Left hindlimb (tissue), 1 donor: Measurements from ENCODE around the gene PRX.

Experiments
- DNase-seq: peaks from one replicate; pipeline ENCODE4 v3.0.0-alpha.2; 2018

PRX gene

GRCh38 chr19:40363069-40363468 is 50.1 kb downstream of the PRX start:
- peak; percentile 36 for DNase-seq

- DNase-seq, result no peak
These were observed 51.0 kb downstream of the PRX start for GRCh38 chr19:40362160-40362559.

DNA sequence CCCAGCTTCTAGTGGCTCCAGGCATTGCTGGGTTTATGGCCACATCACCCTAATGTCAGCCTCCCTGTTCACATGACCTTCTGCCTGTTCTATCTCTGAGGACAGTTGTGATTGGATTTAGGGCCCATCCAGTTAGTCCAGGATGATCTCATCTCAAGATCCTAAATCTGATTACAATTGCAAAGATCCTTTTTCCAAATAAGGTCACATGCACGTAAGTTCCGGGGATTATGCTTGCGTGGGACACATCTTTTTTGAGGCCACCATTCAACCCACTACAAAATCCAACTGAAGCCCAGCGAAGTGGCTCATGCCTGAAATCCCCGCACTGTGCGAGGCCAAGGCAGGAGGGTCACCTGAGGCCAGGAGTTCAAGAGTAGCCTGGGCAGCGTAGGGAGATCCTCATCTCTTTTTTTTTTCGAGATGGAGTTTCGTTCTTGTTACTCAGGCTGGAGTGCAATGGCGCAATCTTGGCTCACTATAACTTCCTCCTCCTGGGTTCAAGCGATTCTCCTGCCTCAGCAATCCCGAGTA is 52.4 kb downstream of the PRX start:
- DNase-seq, result no peak

DNA sequence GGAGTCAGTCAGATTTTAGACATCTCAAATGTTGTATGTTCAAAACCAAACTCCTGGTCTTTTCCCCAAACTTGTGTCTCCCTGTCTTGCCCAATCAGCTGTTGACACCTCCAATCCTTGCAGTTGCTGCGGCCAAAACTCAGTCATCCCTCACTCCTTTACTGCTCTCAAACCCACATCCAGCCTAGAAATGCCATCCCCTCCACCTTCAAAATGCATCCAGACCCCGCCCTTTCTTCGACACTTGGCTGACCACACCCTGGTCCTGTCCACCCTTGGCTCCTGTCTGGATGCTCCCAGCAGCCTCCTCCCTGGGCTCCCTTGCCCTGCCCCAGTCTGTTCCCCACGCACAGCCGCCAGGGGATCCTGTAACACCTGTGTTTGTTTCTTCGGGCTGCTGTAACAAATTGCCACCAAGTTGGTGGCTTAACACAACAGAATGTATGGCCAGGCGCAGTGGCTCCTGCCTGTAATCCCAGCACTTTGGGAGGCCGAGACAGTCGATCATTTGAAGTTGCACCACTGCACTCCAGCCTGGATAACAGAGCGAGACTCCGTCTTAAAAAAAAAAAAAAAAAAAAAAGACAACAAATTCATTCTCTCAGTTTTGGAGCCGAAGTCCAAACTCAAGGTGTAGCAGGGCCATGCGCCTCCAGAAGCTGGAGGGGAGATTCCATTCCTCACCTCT is 53.0 kb downstream of the PRX start:
- no peak for DNase-seq

DNA sequence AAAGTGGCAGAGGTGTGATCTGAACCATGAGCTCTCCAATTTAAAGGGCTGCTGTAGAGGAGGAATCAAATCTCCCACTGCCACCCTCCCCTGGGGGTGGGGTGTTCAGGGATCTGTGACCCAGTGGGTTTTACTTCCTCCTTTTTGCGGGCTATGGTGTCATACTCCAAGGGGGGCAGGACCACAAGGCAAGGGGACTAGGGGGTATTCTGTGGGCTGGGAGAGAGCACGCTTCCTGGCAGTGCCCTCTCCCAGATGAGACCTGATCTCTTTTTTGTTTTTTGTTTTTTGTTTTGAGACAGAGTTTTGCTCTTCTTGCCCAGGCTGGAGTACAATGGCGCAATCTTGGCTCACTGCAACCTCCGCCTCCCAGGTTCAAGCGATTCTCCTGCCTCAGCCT is 54.4 kb downstream of the PRX start:
- DNase-seq, result no peak

- no peak for DNase-seq
These were observed 55.5 kb downstream of the PRX start for GRCh38 chr19:40357640-40358039.

GRCh38 chr19:40356681-40357595 is 56.2 kb downstream of the PRX start:
- DNase-seq, result no peak

DNA sequence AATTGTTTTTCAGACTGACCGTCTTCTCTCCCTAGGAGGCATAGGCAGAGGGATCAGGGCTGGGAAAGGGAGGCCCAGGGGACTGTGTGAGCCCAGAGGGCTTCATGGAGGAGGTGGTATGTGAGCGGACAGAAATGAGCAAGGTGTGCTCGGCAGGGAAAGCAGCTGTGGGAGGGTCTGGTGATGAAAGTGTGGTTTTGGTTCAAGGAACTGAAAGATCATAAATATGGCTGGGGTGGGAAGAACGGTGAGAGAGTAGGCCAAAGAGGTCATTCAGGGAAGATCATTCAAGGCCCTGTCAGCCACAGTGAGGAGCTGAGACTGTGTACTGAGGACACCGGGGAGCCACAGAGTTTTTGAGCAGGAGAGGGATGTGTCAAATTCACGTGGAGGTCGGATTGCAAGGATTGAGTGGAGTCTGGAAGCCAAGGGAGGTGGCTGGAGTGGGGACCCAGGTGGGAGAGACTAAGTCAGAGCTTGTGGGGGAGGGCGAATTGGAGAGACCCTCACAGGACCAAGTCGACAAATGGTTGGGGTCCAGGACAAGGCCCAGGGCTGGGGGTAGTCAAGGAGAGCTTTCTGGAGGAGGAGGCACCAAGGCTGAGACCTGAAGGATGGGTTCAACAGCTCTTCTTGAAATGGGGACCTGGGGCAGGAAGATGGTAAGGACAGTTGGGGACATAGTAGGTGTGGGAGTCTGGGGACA is 57.0 kb downstream of the PRX start:
- no peak for DNase-seq

DNA sequence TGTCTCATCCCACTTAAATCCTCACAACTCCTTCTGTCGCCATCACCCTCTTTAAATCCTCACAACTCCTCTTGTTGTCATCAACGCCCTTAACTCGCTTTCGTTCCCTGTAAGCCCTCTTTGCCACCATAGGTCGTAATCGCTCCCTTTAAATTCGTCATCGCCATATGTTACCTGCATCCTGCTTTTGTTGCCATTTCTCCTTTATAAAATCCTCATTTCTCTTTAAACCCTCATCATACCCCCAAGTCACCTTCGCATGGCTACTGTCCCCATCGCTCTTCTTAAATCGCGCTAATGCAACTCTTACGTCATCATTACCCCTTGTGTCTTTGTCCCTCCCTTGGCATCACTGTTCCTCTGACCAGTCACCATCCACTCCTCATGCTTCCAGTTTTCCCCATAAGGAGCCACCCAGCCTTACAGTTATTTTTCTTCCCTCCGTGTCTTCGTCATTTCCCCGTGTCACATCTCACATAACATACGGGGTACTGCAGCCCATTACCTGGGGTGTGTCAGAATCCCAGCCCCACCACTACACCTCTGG is 64.1 kb downstream of the PRX start:
- no peak for DNase-seq

DNA sequence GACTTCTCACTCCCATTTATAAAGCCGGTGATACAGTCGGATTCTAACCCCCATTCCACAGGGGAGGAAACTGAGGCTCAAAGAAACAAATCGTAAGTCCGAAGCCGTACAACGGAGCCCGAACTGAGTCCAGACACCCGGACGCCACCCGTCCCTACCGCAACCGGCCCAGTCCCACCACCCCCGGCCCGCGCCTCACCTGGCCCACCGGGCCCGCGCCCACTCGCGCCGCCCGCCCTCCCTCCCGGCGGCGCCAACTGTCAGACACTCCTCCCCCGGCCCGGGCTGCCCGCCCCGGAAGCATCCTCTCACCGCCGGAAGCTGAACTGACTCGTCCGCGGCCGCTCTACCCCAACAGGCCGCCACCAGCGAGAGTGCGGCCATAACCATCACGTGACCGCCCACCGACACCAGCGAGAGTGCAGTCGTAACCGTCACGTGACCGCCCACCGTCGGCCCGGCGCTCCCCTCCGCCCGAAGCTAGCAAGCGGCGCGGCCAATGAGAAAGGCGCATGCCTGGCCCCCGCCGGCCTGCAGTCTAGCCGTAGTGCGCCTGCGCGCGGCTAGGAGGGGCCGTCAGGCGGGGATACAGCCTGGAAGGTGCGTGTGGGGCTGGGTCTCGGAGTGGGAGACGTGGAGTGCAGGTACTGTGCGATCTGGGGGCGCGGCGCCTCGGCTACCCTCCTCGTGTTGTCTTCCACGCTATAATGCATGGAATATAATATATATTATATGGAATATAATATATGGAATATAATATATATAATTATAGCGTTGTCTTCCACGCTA is 64.9 kb downstream of the PRX start, which contains the start of the genes C19orf47 and PLD3:
Gene C19orf47 (minus strand): TSS at position 273 of the 789 bp plus-strand sequence. CDS start 6,540 bp downstream, outside the sequence.
Gene PLD3 (plus strand): TSS at position 571 of the 789 bp plus-strand sequence. CDS start 17,789 bp downstream, outside the sequence.
- DNase-seq, result peak; percentile 100

GRCh38 chr19:40344422-40344821 is 68.8 kb downstream of the PRX start:
- DNase-seq, result no peak
